GM21723 (cell line): ENCODE results near the gene GOLGA8J.
"Not testable (repeated sequence)": the region's sequence is repeated elsewhere in the genome, so short reads cannot be mapped to it uniquely, and the experiment has no call there.

Experiments used
- ATAC-seq: cut with Tn5 transposase; IDR thresholded peaks from one replicate; pipeline ENCODE4 v1.9.1; 2021; ENCODE audit warnings: mild to moderate bottlenecking, moderate library complexity; ENCODE audit not compliant: unreplicated experiment

The GOLGA8J gene

GRCh38 chr15:30073915-30074314 is 8.8 kb upstream of the GOLGA8J start:
- no peak for ATAC-seq

GRCh38 chr15:30080816-30081215 is 1.9 kb upstream of the GOLGA8J start:
- not testable (repeated sequence) for ATAC-seq

- not testable (repeated sequence) for ATAC-seq
Measured at GRCh38 chr15:30097827-30098226, 15.1 kb downstream of the GOLGA8J start.

GRCh38 chr15:30102890-30103289 is 20.1 kb downstream of the GOLGA8J start:
- ATAC-seq: not testable (repeated sequence)

GRCh38 chr15:30103941-30104507 is 21.3 kb downstream of the GOLGA8J start:
- not testable (repeated sequence) for ATAC-seq

GRCh38 chr15:30110591-30110990 is 27.8 kb downstream of the GOLGA8J start:
- ATAC-seq: not testable (repeated sequence)

- not testable (repeated sequence) for ATAC-seq
Measured at GRCh38 chr15:30130066-30130465, 47.3 kb downstream of the GOLGA8J start.

- ATAC-seq: not testable (repeated sequence)
Measured at GRCh38 chr15:30134751-30135150, 52.0 kb downstream of the GOLGA8J start, which contains the start of gene GOLGA8T. Gene GOLGA8T (plus strand): TSS chr15:30135051. CDS start chr15:30135149, 98 bp downstream.
